ENCODE results near the gene RIMBP2.

The RIMBP2 gene

DNA sequence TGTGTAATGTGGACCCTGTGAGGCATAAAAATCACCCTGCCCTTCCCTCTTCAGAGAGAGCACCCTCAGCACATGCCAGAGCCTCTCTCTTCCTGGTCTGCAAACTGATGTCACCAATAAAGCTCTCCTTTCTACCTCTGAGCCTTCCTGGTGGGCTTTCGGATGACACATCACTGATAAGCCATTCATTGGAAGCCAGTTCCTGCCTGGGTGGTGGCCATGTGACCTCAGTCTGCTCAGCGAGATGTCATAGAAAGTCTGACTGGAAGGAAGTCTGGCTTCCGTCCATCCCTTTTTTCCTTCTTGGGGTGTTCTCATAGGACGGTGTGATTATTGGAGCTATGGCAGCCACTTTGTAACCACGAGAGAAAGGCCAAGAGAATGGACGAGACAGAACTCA is 282.7 kb downstream of the RIMBP2 start:
- DNase-seq, result no peak

DNA sequence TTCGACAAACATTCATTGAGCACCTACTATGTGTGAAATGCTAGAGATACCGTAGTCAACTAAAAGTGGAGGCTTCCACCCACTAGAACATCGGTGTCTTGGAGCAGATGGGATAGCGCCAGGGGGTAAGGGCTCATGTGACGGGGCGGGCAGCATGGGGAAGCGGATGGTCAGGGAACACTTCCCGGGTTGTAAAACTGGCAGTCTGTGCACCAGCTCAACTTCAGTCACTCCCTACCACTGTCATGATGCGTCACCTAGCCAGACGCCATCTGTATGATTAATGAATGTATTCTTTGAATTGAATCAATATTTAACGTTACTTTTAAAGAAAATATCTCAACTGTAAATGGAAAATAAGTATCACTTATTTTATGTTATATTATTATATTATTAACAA is 284.9 kb downstream of the RIMBP2 start:
- no peak for DNase-seq

DNA sequence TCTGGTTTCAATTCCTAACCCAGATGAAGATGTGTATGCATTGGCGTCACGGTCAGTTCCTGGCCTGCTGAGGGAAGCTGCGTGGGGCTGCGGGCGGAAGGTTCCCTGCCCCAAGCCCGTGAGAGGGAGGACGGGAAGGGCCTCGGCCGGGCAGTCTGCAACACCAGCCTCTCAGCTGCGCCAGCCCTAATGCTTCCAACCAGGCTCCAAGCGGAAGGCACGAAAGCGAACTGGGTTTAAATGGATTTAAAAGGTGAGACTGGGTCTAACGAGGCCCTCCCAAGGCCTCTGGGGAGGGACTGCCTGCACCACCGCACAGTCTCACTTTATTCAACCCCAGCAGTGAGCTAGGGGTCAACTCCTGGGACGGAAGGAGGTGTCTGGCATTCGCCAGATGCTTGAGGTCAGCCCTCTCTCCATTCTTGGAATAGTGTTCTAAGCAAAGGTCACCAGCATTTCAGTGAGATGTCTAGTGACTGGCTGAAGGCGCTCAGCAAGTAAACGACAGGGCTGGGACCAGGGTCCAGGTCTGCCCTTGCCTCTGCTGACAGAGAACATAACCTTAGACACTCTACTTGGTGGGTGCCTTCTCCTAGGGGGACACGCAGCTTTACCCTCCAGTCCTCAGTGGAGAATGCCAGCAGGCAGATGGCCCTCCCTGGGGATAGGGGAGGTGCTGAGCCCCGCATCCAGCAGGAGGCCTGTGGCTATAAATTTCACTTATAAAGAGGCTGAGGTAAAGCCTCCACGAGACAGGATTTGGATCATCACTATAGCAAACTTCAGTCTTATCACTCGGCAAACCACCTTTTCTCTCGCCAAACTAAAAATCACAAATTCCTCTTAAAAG is 286.2 kb downstream of the RIMBP2 start:
- no peak for DNase-seq

DNA sequence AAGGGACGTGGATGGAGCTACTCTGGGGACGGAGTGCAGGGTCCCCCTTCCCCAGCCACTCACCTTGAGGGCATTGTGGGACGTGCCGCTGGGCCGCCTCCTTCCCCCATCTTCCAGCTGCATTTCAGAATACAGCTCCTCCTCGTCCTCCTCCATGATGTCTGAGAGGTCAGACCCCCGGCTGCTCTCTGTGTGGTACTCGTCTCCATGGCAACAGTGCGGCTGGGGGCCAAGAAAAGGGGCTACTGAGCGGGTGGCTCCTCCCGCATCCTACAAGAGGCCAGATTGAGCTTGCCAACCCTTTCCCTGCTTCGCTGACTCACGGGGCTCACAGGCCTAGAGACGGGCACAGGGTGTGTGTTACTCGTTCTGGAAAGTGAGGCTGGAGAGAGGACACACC is 288.0 kb downstream of the RIMBP2 start:
- no peak for DNase-seq

DNA sequence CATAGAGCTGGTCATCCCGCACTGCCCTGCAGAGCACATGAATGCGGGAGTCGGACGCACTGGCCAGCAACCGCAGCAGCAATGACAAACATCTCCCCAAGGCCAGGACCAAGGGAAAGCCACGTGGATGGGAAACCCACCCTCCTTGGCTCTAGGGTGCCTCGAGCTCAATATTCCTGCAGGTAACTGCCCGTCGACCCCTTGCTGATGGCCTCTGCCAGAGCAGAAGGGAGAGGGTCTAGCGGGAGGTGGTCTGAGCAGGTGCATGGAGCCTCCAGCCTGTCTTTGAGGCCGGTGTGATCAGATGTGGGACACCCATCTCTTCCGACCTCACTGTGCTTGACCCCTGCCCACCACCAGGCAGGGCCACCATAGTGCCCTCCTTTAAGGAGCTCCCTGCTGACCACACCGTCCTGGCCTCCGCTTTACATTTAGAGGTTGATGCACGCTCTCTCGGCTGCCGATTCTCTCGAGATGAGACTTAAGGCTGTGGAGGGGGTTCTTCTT is 288.7 kb downstream of the RIMBP2 start:
- DNase-seq, result no peak

DNA sequence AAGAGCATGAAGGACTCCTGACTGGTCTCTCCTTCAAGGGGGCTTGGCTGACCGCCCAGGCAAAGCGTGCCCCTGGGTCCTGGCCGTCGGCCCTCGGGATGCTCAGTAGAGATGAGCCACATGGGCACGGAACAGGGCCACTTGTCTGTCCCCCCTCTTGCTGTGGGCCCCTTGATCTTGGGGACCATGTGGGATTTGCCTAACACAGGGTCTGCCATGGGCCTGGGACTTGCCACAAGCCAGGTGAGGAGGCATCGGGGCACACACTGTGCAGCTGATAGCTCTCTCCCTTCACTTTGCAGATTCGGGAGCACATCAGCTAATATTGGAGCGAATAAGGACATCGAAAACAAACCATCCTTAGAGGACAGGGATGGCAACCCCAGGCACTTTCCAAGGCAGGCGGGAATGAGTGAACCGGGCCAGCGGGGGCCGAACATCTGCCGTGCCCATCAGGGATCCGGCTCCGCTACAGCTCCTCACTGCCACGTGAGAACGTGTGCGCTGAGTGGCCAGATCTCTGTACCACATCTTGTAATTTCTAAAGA is 290.3 kb downstream of the RIMBP2 start:
- DNase-seq, result no peak

DNA sequence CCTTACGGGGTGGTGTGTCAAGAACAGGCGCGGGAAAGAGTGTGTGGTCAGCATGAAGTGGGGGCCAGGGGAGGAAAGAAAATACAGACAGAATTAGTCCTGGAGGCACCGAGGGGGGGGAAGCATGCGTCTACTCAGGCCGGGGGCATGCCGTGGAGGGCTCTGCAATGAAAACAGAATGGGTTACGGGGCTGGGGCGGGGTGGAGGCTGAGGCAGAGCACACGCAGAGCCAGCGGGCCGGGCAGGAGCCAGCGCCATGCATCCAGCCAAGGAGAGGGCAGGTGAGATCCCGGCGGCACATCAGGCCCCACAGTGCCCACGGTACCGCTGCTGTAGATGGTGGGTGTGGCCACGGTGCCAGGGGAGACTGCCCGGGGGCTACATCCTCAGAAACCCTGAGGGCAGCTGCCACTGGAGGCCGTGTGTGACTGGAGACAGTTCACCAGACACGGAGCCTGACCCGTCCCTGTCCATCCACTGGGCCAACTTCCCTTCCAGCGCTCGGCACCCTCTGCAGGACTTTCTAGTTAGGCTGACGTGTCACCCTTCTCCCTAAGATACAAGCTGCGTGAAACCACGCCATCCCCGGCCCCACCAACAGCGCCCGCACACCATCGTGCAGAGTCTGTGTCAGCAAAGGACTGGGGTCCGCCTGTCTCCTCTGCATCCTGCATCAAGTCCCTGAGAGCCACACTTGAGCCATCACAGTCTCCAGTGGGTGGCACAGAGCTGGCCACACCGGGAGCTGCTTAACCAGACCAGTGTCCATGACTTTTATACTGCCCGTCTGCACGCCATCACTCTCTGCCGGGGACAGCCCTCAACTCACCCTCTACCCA is 291.0 kb downstream of the RIMBP2 start:
- no peak for DNase-seq

DNA sequence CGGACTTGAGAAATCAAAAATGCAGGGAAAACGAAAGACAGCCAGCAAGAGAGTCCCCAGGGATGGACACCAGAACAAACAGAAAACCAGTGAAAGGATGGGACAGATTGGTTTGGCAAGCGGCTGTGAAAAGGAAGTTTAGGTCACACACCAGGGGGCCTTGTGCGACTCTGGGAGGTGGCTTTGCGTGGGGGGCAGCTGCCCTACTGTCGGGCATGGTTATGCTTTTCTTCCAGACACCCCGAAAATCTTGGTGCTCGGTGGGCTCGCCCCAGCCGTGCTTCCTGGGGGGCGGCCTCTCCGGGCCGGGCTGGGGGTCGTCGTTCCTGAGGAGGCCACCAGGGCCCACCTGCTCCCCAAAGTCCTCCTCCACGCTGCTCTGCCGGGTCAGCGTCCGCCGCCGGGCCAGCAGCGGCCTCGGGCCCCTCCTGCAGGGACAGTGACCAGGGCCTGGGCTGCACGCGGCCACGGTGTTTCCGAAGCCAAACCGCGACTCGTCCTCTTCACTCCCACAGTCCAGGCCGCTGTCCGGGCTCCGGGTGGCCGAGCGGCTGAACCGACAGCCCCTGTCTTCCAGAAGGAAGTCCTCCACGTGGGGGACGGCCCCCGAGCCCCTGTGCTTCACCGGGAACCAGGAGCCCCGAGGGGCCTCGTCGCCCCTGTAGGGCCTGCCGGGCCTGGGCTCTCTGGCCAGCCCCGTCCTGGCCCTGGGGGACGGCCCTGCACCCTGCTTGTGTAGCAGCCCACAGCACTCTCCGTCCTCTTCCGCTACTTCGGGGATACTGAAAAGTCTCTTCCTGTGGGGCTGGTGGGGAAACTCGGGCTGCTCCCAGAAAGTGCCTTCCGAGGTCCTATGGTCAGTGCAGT is 291.9 kb downstream of the RIMBP2 start:
- DNase-seq, result no peak

DNA sequence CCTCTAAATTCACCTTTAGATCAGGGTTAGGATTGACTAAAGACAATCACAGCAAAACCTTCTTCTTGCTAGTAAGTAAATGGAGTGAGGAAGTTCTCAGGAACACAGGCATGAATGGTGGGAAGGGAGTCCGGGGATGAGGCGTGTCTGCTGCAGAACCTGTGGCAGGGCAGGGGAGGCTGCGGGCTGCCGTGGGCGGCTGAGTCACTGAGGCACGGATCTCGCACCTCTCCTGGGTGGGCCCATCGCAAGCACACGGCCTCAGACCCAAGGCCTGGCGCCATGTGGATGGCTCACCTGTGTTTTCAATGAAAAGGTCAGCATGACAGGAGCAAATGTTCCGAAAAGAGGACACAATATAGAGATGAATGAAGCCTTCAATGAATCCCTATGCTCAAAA is 293.0 kb downstream of the RIMBP2 start:
- no peak for DNase-seq

DNA sequence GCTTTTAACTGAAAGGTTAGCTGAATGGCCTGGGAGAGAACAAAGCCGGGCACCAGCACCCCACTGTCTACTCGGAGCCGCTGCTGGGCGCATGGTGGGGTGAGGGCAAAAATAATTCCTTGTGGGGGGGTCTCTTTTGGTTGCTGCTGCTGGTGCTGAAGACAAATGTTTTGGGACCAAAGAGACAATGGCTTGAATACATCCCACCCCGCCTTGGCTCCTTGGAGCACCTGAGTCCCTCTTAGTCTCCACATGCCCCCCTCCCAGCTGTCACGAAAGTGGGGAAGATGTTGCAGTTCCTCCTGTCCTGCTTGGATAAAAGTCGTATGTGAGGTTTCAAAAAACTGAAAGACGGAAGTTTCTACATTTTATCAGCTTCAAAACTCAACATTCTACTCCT is 293.4 kb downstream of the RIMBP2 start:
- DNase-seq, result no peak

DNA sequence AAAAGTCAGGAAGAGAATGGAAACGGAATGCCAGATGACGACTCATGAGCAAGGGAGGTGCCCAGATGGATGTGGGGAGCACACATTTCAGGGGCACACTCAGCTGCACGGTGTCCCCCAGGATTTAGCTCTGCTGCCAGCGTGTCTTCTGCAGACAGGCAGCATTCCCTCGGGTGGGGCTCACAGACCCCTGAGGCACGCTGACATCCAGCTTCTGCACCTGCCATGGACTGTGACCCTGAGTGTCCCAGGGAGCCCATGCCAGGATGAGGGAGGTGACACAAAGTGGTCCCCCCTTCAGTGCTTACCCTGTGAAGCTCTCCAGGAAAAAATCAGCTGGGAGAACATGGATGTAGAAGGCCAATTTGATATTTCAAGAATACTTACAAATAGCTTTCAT is 294.2 kb downstream of the RIMBP2 start:
- no peak for DNase-seq

DNA sequence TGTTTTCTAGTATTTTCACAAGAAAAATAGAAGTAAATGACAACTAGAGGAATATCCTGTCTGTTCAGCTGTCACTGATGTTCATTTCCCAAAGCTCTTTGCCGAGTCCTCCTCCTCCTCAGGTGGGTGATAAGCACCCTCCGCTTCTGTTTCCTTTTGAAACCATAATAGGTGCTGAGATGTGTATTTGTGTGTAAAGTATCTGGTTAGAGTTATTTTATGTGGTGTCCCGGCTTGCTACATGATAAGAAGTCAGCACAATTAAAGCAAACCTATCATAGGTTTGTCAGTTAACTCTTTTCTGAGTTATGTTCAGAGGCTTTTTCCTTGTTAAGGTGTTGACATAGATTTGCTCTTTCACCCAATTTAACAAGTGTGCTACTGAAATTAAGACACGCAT is 296.0 kb downstream of the RIMBP2 start:
- DNase-seq, result no peak

DNA sequence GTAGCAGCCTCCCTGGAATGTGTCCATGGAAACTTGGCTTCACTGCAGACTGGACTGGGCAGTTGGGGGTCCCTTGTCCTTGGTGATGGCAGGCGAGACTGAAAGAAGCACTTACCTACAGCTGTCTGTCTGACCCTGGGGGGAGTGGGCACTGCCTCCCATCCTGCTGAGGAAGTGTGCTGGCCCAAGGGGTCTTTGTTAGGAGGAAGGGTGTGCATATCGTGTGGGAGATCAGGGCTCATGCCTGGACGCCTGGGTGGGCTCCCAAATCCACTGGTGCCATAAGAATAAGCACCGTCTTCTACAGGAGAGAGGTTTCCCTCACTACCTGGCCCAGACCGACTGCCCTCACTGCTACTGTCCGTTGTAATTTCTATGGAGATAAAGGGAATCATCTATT is 297.0 kb downstream of the RIMBP2 start:
- DNase-seq, result no peak

DNA sequence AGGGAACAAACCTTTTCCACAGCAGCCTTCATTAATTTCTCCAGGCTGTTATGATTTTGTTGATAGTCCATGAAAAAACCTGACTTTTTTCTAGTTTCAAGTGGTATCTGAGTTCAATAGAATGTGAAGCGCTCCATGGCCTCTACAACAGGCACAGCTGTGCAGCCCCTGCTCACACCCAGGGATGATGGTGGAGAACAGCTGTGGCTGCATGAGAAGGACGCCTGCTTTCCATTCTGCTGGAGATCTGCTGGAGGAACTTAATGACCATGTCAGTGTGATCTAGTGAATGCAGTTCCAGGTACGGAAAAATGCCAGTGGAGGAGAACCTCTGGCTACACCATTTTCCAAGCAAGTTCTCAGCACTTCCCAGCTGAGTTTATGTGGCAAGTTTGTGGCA is 297.8 kb downstream of the RIMBP2 start:
- no peak for DNase-seq

DNA sequence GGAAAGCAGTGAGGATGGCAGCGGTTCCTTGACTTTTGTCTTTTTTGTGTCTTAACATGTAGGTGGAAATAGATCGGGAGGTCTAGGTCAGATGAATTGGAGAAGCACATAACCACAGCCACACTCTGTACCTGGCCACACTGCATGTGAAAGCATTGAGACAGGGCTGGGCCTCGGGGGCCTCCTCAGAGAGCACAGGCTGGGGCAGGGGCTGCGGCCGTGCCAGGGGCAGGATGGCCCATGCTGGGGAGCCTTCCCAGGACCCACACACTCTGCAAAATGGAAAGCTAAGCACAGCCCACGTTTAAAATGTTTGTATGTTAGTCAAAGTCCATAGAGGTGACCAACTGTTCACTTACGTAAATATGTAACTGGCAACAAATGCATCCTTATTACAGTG is 301.7 kb downstream of the RIMBP2 start:
- DNase-seq, result no peak

DNA sequence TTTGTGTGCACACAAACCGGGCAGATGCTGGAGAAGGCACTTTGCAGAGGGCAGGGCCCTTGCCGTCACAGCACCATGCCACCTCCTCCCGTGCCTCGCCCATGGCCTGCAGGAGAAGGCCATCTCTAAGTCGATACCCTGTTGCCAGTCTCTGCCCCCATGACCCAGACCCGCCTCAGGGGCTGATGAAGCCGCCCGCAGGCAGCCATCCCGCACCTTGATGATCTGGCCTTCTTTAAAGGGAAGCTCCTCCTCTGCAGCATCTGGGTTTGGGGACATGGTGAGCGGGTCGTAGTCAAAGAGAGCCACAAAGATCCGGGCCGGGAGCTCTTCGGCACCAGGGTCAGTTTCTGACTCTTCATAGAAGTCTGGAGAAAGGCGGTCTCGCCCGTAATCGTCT is 302.2 kb downstream of the RIMBP2 start:
- no peak for DNase-seq

DNA sequence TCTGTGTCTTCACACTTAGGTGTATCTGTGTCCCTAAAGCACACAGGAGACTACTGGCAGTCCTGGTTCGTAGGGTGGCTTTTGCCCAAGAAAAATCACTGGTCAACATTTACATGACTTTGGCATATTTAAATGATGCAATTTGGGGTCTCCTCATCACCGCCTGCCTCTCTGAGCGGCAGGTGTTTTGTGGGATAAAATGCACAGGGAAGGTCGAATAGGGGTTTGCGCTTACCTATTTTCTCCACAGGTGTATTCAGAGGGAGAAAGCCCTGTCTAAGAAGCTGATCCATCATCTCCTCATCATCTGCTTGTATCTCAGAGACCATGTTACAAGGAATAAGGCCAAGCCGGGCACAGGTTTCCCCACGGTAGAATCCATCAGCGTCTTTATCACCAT is 303.7 kb downstream of the RIMBP2 start:
- no peak for DNase-seq

DNA sequence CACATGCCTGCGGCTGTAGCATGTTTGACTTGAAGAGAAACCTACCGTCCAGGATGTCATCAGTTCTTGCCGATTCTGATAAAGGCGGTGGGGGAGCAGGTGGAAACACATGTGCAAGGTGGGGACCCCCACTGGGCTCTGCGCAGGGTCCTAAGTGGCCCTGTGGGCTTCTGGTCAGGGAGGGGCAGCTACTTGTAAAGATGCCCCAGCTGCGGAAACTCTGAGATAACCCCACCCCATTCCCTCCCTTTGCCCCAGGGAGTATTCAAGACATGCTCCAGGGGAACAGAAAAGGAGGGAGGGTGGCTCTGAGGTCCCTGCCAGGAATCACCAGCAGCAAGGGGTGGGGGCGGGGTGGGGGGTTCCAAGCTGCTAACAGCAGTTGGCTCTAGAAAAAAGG is 310.8 kb downstream of the RIMBP2 start:
- no peak for DNase-seq

DNA sequence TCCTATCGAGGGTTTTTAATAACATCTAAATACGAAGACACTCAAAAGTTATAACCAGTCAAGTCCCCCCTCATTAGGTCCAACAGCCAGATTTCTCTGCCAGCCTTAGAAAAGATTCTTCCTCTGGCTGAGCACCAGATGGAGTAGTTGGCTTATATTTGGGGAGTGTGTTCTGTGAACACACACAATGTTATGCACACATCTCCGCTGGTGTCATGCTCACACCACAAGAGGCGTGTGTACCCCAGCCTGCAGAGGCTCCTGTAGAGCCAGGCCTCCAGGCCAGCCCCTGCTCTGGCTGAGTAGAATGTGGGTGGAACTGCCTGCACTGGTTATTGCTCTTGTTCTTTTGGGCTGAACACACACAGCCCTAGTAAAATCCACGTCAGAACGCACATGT is 314.4 kb downstream of the RIMBP2 start:
- DNase-seq, result no peak

DNA sequence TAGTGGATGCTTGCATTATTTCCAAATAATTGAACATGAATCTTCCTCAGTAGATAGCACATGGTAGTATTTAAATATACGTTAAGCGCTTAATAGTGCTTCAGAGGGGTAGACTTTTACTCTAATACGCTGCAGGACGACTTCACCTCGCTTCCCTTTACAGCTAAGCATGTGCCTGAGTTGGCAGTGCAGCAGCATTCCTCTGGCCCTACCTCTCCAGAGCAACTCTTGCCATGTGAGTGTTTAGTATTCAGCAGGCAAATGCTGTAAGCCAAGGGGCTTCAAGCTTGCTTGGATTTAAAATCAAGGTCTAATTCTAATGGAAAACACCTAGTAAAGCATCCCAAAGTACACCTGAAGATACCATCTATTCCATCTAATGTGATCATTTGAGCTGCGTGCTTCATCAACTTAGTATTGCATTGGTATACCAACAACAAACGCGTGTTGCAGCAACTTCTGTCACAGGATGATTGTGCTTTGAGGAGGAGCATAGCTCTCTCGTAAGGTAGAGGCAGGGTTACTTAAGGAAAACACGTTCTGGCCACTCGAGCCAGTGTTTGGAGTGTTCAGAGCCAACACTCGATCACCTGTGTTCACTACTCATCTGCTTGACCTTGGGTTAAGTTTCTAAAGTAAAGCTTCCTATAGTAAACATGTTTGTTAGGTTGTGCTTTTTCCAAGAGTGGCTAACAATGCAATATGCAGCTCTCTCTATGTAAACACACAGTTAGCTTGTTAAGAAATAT is 317.8 kb downstream of the RIMBP2 start:
- no peak for DNase-seq

DNA sequence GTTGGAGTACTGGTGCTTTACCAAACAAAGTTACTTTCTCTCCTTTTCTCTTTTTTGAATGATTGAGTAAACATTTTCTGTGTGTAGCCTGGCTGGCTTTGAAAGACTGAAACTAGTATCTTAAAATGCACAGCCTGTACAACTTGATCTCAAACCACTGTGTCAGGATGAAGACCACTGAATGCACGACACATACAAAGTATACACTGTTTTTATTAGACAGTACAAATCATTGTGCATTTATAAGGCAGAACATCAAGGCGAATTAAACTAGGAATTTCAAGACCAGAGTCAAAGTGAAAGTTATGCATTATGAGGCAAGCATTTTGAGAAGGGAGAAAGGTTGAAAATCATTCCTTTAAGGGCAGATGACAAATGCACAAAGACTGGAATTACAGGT is 319.4 kb downstream of the RIMBP2 start:
- no peak for DNase-seq

DNA sequence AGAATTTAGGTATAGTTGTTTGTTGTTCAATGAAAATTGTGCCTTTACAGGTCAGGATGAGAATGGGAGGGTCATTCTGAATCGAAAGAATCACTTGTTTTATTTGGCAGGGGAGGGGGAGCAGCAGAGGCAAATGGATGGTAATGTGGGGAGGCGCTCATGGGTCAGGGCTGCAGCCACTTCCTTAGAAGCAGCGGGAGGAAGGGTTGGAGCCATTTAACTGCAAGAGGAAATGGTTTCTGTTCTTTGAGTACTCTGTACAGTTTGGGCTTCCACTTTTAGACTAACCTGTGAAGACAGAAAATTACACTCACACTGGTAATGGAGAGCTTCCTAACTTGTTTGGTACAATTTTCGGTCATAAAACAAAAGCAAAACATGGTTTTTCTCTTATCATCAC is 321.2 kb downstream of the RIMBP2 start:
- no peak for DNase-seq
